ENCODE data around the gene CYFIP1.

CYFIP1 gene

DNA sequence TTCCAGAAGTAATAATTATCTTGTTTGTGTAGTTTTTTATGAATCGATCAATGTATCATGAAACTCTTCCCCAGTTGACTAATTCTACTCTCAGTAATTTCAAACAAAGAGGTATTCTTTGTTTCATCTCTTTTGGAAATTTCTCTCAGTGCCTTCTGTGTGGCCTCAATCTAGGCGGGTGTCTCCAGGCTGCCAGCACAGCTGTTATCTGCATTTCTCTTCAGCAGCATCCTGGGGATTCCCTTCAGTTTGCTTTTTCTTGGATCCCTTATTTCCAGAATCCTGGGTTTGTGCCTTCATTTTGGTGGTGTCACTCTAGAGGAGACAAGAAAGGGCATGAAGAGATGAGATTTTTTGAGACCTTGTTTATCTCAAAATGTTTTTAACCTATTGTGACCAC, 119.0 kb downstream of the CYFIP1 start:
- no peak for FAIRE-seq

DNA sequence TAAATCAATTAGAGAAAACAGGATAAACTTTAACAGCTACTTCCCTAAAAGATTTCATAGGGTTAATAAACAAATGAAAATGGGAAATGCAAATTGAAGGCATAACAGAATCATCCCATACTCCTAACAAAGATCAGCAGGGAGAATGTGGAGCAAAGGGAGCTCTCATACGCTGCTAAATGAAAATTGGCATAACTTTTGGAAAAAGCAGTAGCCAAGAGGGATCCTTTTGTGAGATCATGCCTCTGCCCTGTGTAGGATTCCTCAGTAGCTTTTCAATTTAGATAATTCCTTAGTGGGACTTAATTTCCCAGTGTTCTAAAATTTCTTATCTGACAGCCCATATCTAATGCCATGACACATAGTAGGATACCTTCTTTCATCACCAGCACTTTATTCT, 123.5 kb downstream of the CYFIP1 start:
- no peak for FAIRE-seq

DNA sequence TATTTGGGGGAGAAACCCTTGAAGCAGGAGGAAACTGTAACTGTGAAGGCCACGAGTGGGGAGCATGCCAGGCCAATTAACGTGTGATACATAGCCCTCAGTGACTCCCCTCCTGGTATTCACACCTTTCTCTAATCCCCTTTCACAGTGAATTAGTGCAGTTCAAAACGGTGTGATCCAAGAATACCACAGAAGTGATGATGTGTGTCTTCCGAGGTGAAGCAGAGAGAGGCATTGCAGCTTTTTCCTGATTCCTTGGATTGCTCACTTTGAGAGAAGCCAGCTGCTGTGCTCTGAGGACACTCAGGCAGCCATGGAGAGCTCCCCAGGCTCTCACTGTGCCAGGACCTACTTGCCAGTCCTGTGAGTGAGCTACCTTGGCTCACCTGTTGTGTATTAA, 124.4 kb downstream of the CYFIP1 start:
- FAIRE-seq, result no peak

- no peak for FAIRE-seq
These were observed 128.7 kb downstream of the CYFIP1 start for GRCh38 chr15:22851513-22851912.

GRCh38 chr15:22850055-22850454, 130.1 kb downstream of the CYFIP1 start:
- FAIRE-seq, result no peak

GRCh38 chr15:22846073-22846472, 134.1 kb downstream of the CYFIP1 start:
- no peak for FAIRE-seq

- no peak for FAIRE-seq
These were observed 134.8 kb downstream of the CYFIP1 start for GRCh38 chr15:22845289-22845900.

DNA sequence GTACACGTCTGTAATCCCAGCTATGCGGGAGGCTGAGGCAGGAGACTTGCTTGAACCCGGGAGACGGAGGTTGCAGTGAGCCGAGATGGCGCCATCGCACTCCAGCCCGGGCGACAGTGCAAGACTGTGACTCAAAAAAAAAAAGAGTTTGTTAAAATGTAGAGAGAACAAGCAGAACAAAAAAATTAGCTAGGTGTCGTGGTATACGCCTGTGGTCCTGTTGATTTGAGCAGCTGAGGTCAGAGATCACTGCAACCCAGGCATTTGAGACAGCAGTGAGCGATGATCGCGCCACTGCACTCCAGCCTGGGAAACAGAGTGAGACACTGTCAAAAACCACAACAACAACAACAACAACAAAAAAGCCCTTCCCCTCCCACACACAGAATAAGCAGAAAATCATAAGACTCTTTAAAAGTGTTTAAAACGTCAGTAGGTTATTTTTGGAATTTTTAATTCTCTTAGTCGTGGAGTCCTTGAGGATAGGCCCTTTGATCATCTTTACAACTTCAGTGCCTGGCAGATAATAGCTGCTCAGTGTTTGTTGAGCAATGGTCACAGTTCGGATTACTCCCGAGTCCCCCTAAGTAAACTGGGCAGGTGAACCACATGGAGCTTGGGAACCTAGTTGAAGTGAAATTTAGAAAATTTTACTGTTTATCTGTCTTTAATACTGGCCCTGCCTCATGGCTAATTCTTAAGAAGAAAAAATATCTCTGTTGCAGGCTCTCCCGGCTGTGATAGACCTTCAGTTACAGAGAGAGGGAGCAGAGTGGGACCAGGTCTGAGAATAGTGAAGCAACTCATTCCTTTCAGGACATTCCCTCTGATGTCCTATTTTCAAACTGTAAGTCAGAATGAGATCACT, 135.5 kb downstream of the CYFIP1 start:
- no peak for FAIRE-seq

- FAIRE-seq, result no peak
These were observed 141.0 kb downstream of the CYFIP1 start for GRCh38 chr15:22839046-22839695.

DNA sequence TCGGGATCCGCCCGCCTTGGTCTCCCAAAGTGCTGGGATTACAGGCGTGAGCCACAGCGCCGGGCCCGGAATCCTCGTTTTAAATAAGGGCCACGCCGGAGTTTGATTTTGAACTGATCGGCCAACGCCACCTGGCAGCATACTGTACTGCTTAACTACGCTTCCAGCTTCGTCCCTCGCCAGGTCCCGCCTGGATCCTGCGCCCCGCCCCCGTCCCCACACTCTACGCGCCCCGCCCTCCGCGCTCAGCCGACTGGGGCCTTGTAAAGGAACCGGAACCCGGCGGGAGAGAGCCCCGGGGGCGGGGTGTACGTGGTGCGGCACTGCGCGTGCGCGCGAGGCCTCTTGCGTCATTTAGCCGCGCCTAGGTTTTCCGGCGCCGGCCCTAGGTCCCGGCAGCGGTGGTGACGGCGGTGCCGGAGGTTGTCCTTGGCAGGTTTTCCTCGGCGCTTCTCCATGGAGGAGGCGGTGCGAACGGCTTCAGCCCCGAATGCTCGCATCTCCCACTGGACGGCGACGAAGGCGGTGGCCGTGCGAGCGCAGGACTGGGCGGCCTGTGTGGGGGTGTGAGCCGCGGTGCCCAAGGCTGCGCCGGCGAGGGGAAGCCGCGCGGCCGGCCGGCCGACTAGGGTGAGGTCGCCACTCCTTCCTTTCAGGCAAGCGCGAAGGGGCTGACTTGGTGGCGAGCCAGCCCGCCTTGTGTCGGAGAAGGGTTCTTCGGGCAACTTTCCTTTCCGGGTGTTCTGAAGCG, 141.7 kb downstream of the CYFIP1 start, which contains the start of gene NIPA2:
Gene NIPA2, plus strand, starts transcription at position 375 of the 751 bp plus-strand sequence. CDS start 13,066 bp downstream, outside the sequence.
- FAIRE-seq, result peak; percentile 64

- no peak for FAIRE-seq
These were observed 148.7 kb downstream of the CYFIP1 start for GRCh38 chr15:22831473-22831872.

DNA sequence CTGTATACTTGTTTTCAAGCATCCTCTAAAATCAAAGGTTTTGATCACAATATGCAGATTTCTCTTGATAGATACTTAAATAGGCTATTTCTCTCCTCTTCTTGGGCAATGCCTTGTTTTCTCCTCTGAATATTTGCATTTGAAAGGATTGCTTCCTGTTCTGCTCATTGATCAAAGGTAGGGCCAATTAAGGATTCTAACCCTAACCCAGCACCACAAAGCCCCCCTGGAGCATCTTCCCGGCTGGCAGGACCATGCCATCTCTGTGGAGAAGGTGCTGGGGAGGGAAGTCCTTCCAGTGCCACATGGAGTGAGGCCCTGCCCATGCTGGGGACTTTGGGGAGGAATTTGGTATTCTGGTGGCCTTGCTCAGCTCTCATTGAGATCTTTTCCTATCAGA, 153.0 kb downstream of the CYFIP1 start:
- FAIRE-seq, result no peak

DNA sequence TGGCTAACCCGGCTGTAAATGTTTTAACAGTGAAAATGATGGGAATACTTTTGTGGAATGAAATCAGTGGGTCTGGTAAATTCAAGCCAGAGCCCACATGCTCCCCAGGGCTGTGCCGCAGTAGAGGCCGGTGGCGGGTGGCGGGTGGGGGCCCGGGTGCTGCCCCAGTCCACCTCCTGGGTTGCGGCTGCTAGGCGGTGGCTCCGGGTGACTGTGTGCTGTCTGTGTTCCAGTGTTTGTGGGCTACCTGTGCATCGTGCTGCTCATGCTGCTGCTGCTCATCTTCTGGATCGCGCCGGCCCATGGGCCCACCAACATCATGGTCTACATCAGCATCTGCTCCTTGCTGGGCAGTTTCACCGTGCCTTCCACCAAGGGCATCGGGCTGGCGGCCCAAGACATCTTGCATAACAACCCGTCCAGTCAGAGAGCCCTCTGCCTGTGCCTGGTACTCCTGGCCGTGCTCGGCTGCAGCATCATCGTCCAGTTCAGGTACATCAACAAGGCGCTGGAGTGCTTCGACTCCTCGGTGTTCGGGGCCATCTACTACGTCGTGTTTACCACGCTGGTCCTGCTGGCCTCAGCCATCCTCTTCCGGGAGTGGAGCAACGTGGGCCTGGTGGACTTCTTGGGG, 156.6 kb downstream of the CYFIP1 start:
- no peak for FAIRE-seq

- no peak for FAIRE-seq
These were observed 160.5 kb downstream of the CYFIP1 start for GRCh38 chr15:22819651-22820050.

Data from TTC549 (cell line).